A673 (cell line): ENCODE results near the gene HPS3.

Source experiments
- CTCF ChIP-seq: fragments of 300-800, 200-600 bp; sonication (generic); conservative IDR thresholded peaks from 2 replicates; pipeline ENCODE4 v1.5.1; 2017; ENCODE audit warnings: low read depth, mild to moderate bottlenecking, antibody characterized with exemption, low read length, moderate library complexity, mixed read lengths
- EZH2 ChIP-seq: fragments of 200-600 bp; sonication (generic); IDR thresholded peaks from 2 replicates; pipeline ENCODE4 v1.6.1; 2017; ENCODE audit warnings: borderline replicate concordance, low read depth, mild to moderate bottlenecking, mixed read lengths, antibody characterized with exemption, low read length; ENCODE audit not compliant: poor library complexity, severe bottlenecking

GRCh38 chr3:149119466-149119865, 10.0 kb upstream of the HPS3 start:
- no peak for TF ChIP-seq CTCF
- no peak for TF ChIP-seq EZH2
